Hematopoietic multipotent progenitor cell (in vitro differentiated cells): Measurements from ENCODE around the gene COL27A1. TPM values are rescaled to one million over a fixed set of nuclear protein-coding genes. Genes with fewer than 3 reads are reported as not detected.

Experiments
- DNase-seq, 3 donors: peaks; one replicate each; pipeline ENCODE4 v3.0.0-alpha.2; 2011 to 2015; ENCODE audit warnings: low read depth in 2 of 3, low spot score in 2 of 3
- small RNA-seq: library from RNA; depleted of rRNA; stranded (forward); fragments of <200 nt; gene quantifications from one replicate; pipeline ENCODE3, GENCODE V24; 2012
- total RNA-seq: library from RNA; depleted of rRNA; stranded (reverse); fragments of >200 nt; gene quantifications from one replicate; pipeline ENCODE4 v1.2.3, GENCODE V29; 2012

The COL27A1 gene
- total RNA-seq, 1 donor: 0.27 TPM

DNA sequence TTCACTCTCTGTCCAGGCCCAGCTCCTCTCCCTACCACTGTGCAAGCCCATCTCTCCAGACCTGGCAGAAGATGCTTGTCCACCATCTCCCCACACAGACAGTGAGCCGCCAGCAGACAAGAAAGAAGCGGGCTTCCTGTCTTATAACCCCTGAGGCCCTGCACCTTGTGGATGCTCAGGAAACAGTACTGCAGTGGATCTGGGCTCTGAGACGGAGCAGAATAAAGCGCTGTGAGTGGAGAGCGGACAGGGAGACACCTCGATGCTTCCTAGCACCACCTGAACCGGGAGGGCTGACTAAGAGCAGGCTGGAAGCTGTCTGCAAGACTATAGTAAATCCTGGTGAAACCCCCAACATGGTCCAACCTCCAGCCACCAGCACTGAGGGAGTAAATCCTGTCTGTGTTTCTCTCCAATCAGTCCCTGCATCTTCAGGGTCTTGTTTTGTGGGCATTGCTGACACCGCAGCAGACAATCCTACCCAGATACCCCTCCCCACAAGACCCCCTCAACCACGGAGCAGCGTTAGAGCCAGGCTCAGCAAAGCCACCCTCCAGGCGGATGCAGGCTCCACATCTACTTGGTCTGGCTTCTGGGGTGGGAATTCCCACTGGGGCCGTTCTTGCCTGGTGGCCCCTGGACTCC lies 193.0 kb downstream of the COL27A1 start:
- no peak for DNase-seq

DNA sequence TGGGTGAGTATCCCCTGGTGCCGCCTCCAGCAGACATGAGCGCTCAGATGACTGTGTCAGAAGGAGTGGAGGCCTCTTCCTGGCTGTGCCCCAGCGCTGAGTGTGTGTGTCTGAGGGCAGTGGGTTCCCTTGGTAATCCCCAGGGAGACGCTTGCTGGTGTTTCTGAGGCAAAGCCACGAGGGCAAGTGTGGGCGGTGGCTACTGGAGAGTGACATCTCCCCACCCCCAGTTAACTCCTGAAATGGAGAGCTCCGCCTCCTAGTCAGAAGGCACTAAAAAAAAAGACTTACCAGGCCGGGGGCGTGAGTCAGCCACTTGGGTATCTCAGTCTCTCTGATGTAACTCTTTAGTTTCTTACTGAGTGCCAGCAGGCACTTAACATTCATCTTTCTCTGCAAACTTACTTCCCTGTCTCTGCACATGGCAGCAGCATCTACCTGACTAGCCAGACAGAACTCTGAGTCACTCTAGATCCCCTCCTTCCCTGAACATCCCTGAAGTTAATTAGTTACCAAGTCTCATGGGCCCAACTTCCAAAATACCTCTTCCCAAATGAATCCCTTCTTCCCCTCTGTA lies 193.7 kb downstream of the COL27A1 start:
- DNase-seq: peak in 2 of 3 donors; percentile 68 to 76

- no peak for DNase-seq
Observed at GRCh38 chr9:114349713-114350480, 194.6 kb downstream of the COL27A1 start.

GRCh38 chr9:114350636-114351401 lies 195.5 kb downstream of the COL27A1 start:
- no peak for DNase-seq

DNA sequence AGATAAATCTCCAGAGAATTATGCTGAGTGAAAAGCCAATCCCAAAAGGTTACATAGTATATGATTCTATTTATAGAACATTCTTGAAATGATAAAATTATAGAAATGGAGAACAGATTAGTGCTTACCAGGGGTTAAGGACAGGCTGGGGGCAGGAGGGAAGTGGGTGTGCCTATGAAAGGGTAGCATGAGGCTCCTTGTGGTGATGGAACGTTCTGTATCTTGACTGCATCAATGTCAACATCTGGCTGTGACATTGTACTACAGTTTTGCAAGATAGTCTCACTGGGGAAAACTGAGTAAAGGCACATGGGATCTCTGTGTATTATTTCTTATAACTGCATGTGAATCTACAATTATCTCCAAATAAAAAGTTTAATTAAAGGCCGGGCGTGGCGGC lies 196.6 kb downstream of the COL27A1 start:
- DNase-seq: no peak

DNA sequence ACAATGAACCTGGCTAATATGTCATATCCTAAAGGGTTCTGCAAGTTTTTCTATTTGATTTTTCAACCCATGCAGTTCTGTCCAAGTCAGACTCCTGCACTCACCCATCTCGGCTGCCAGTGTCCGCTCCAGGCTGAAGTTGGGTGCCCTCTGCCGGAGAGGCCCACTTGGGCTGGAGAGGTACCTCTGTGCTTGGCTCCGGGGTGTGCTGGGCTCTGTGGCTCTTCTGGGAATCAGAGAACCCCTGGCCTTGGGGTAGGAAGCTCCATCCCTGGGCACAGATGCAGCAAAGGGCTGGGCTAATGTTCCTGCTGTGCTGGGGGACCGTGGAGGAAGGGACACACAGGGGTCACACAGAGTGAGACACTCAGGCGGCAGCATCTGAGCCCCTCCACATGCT lies 200.5 kb downstream of the COL27A1 start:
- no peak for DNase-seq

- DNase-seq: no peak
Observed at GRCh38 chr9:114356792-114357191, 201.5 kb downstream of the COL27A1 start.

DNA sequence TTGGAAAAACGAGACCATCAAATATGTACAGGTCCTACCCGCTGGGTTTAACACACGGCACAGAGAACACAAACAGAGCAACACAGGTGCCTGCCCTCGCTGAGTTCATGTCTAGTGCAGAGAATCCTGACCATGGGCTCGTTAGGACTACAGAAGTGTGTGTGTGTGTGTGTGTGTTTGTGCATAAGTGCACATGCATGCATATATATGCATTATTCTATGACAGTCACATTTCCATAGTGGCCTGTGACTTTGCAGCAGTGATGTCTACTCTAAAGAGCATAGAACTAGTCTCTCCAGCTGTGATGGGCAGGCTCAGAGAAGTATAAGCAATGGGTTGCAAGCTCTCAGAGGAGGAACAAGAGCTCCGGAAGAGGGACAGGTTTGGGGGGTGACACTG lies 202.0 kb downstream of the COL27A1 start:
- DNase-seq: no peak

GRCh38 chr9:114357911-114358328 lies 202.6 kb downstream of the COL27A1 start:
- no peak for DNase-seq

DNA sequence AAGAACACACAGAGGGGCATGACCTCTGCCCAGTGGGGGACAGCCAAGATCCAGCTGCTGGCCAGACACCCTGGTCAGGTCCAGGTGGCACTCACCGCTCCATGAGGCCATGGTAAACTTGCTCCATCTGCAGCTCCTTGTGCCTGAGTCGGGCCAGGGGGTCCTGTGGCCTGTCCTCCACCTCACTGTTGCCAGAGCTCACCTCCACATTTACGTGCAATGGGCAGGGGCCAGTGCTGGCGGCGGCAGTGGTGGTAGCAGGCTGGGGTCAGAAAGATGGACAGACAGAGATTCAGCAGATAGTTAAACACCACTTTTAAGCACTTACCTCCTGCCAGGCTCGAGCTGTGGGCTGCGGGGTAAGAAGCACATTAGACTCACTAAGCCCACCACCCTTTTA lies 204.5 kb downstream of the COL27A1 start:
- no peak for DNase-seq

DNA sequence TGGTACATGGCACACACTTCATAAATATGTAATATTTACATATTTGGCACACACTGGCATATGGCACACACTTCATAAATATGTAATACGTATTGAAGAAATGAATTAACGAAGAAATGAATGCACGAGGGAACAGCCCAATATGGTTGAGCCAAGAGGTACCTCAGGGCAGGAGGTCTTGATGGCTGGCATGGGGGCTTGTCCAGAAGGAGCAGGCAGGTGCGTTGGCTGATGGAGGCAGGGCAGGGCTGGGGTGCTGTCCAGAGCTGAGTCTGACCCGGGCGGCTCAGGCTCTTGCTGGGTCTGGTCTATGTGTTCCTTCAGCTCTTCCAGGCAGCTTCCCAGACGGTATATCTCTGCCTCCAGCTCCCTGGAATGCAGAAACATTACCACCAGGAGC lies 206.2 kb downstream of the COL27A1 start:
- DNase-seq: no peak

Small RNA genes lying within 50 kb of the gene (small RNA-seq; reads per million reads assigned to genes)
- 0.41 reads per million for gene MIR455

Other genes starting within 250 kb of the COL27A1 start
- gene AMBP, start 77.2 kb upstream of the COL27A1 start, total RNA-seq: not detected
- gene KIF12, start 56.2 kb upstream of the COL27A1 start, total RNA-seq: under 0.01 TPM
- 0.27 TPM for gene ORM1, start 167.6 kb downstream of the COL27A1 start, total RNA-seq
- gene ORM2, start 174.3 kb downstream of the COL27A1 start, total RNA-seq: not detected
- gene AKNA, start 232.4 kb downstream of the COL27A1 start, total RNA-seq: 96.9 TPM